ENCODE results near the gene SFTPB.

DNA sequence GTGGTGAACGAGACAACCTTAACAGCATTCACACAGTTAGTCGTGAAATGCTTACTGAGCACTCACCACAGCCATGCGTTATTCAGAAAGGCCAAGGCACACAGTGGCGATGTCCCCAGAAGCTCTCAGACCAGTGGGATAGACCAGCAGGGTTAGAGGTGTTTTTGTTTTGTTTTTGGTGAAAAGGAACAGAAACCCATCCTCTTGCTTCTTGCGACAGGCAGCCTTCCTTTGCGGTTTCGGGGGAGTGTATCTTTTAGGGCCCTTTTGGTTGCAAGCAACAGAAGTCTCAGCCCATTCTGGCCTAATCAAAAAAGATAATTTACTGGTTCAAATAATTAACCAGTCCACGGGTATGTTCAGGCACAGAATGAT is 30.9 kb upstream of the SFTPB start:
- TF ChIP-seq POLR2AphosphoS5 (IDR thresholded peaks at IDR 0.05; ENCODE audit: borderline replicate concordance, low read depth, low read length) (no peak), EZH2 (IDR thresholded peaks at IDR 0.05) (no peak), FOXP2 (optimal IDR thresholded peaks at IDR 0.05; ENCODE audit: control extremely low read depth, extremely low read length, insufficient read depth) (no peak)

Data from SK-N-MC (cell line).